CD14-positive monocyte (primary cell): ENCODE results near the gene DOCK1. TPM values are rescaled to one million over a fixed set of nuclear protein-coding genes. Genes with fewer than 3 reads are reported as not detected.

Experiments used
- DNase-seq, 3 donors: peaks; one replicate each; pipeline ENCODE4 v3.0.0-alpha.2; 2011 to 2022
- H2AFZ ChIP-seq: 2 replicates; pipeline ENCODE4 v1.6.0; 2012; ENCODE audit warnings: mild to moderate bottlenecking, low read depth, low read length, inconsistent platforms; ENCODE audit not compliant: insufficient read depth, poor library complexity, severe bottlenecking
- H3K27ac ChIP-seq, 2 donors: 1 replicate in 1 of 2; 2 replicates in 1 of 2; pipeline ENCODE4 v1.5.1; 2012 to 2013; ENCODE audit warnings: low read length in 2 of 2, control low read depth in 1 of 2, inconsistent platforms in 1 of 2, low read depth in 1 of 2, mild to moderate bottlenecking in 1 of 2
- H3K27me3 ChIP-seq, 2 donors: one replicate each; pipeline versions ENCODE4 v1.6.0 to v1.6.1; 2011 to 2013; ENCODE audit warnings: low read length in 2 of 2; ENCODE audit not compliant: control insufficient read depth in 2 of 2, insufficient read depth in 2 of 2
- H3K36me3 ChIP-seq, 2 donors: replicated peaks in 1 of 2; 1 replicate in 1 of 2; 2 replicates in 1 of 2; pipeline versions ENCODE4 v1.5.1 to v1.6.1; 2012 to 2013; ENCODE audit warnings: low read length in 2 of 2, control low read depth in 1 of 2, inconsistent platforms in 1 of 2, mild to moderate bottlenecking in 1 of 2; ENCODE audit not compliant: insufficient read depth in 2 of 2, control insufficient read depth in 1 of 2
- H3K4me1 ChIP-seq, 2 donors: 1 replicate in 1 of 2; 2 replicates in 1 of 2; pipeline versions ENCODE4 v1.5.1 to v1.6.1; 2012 to 2013; ENCODE audit warnings: low read length in 2 of 2, control low read depth in 1 of 2, inconsistent platforms in 1 of 2, mild to moderate bottlenecking in 1 of 2, moderate library complexity in 1 of 2; ENCODE audit not compliant: insufficient read depth in 2 of 2, control insufficient read depth in 1 of 2
- H3K4me2 ChIP-seq: replicated peaks from 2 replicates; pipeline ENCODE3; 2012; ENCODE audit warnings: low read length, moderate library complexity, mild to moderate bottlenecking; ENCODE audit not compliant: poor library complexity, severe bottlenecking; ENCODE audit errors: extremely low read depth
- H3K4me3 ChIP-seq, 3 experiments: fragments of 200-600 bp in 1 of 3; sonication (generic) in 1 of 3; replicated peaks in 1 of 3; 1 replicate in 2 of 3; 2 replicates in 1 of 3; pipeline ENCODE4 v1.5.1; 2011 to 2013; ENCODE audit warnings: low read length in 3 of 3, mild to moderate bottlenecking in 3 of 3, control low read depth in 2 of 3, low read depth in 2 of 3, inconsistent platforms in 1 of 3, moderate library complexity in 1 of 3
- H3K79me2 ChIP-seq: 2 replicates; pipeline ENCODE4 v1.6.0; 2012; ENCODE audit warnings: mild to moderate bottlenecking, control low read depth, inconsistent platforms, low read length, moderate library complexity; ENCODE audit not compliant: insufficient read depth
- H3K9ac ChIP-seq: 2 replicates; pipeline ENCODE4 v1.6.0; 2017; ENCODE audit warnings: low read length, mild to moderate bottlenecking; ENCODE audit not compliant: insufficient read depth, poor library complexity, severe bottlenecking
- H3K9me3 ChIP-seq, 2 donors: replicated peaks in 1 of 2; 1 replicate in 1 of 2; 2 replicates in 1 of 2; pipeline versions ENCODE4 v1.5.1 to v1.6.1; 2012 to 2013; ENCODE audit warnings: low read length in 2 of 2, control low read depth in 1 of 2; ENCODE audit not compliant: control insufficient read depth in 1 of 2, insufficient read depth in 1 of 2
- H4K20me1 ChIP-seq: 2 replicates; pipeline ENCODE4 v1.6.0; 2012; ENCODE audit warnings: mild to moderate bottlenecking, low read length, control low read depth, moderate library complexity; ENCODE audit not compliant: insufficient read depth
- H3K27ac Mint-ChIP-seq, 7 donors: one replicate each; pipeline ENCODE4 v1.8.0; 2020; ENCODE audit warnings: mild to moderate bottlenecking in 7 of 7, mixed read lengths in 7 of 7, moderate library complexity in 6 of 7, inconsistent platforms in 2 of 7
- H3K27me3 Mint-ChIP-seq, 3 donors: one replicate each; pipeline ENCODE4 v1.8.0; 2021 to 2022; ENCODE audit warnings: low read depth in 3 of 3, mild to moderate bottlenecking in 3 of 3, mixed read lengths in 3 of 3, moderate library complexity in 3 of 3, inconsistent platforms in 1 of 3
- H3K36me3 Mint-ChIP-seq, 2 donors: one replicate each; pipeline ENCODE4 v1.8.0; 2020; ENCODE audit warnings: mixed read lengths in 2 of 2, inconsistent platforms in 1 of 2, mild to moderate bottlenecking in 1 of 2
- H3K4me1 Mint-ChIP-seq: one replicate; pipeline ENCODE4 v1.8.0; 2020; ENCODE audit warnings: mild to moderate bottlenecking, mixed read lengths
- H3K4me3 Mint-ChIP-seq, 2 donors: one replicate each; pipeline ENCODE4 v1.8.0; 2020; ENCODE audit warnings: mild to moderate bottlenecking in 2 of 2, mixed read lengths in 2 of 2, moderate library complexity in 1 of 2
- H3K9me3 Mint-ChIP-seq, 7 donors: one replicate each; pipeline ENCODE4 v1.8.0; 2020 to 2022; ENCODE audit warnings: mixed read lengths in 7 of 7, mild to moderate bottlenecking in 6 of 7, moderate library complexity in 6 of 7, inconsistent platforms in 2 of 7
- CTCF ChIP-seq: fragments of 200-600 bp; IDR thresholded peaks from one replicate; pipeline ENCODE4 v1.8.0; 2022; ENCODE audit warnings: antibody characterized with exemption, mild to moderate bottlenecking
- WGBS: methylation state at CpG from one replicate; pipeline ENCODE4 v1.1.5; 2013; ENCODE audit warnings: missing lambda C conversion rate; ENCODE audit not compliant: insufficient coverage; 5-methylcytosine and 5-hydroxymethylcytosine counted together
- intact Hi-C, 2 donors: fragments of 100-400 bp; cut with micrococcal nuclease; formaldehyde crosslinking; loops; one replicate each; pipeline versions ENCODE4 v1.15.0 to v1.15.1; 2023
- polyA plus RNA-seq, 3 donors: library from polyadenylated mRNA; depleted of rRNA in 1 of 3; unstranded in 2 of 3; stranded (reverse) in 1 of 3; fragments of 300-500 nt in 2 of 3; fragments of >200 nt in 1 of 3; fragmentation: Illumina TruSeq in 2 of 3; gene quantifications; 1 replicate in 2 of 3; 2 replicates in 1 of 3; pipeline ENCODE4 v1.2.3, GENCODE V29; 2012 to 2021

Gene DOCK1
- polyA plus RNA-seq, 3 donors: 0.31 to 0.35 TPM; not detected in 1

GRCh38 chr10:126910798-126911197, 5.6 kb downstream of the DOCK1 start:
- Histone ChIP-seq H3K36me3 (no peaks in the 10 kb centered on the region), H2AFZ (no peak overlapping the region), H3K27me3 (peaks cover 0 to 7% of the 10 kb centered on the region in 2 donors), H4K20me1 (no peaks in the 10 kb centered on the region), H3K79me2 (no peaks in the 10 kb centered on the region), H3K4me3 (no peak overlapping the region), H3K27ac (no peak overlapping the region), H3K4me1 (peaks cover 0 to 3% of the 10 kb centered on the region in 2 donors), H3K4me2 (no peak overlapping the region), H3K9ac (no peak overlapping the region), H3K9me3 (no peaks in the 10 kb centered on the region)
- Mint-ChIP-seq H3K4me3 (no peak overlapping the region), H3K4me1 (no peaks in the 10 kb centered on the region), H3K9me3 (peaks cover 0 to 5% (median 0%) of the 10 kb centered on the region in 7 donors), H3K27ac (no peak overlapping the region), H3K27me3 (peaks cover 11 to 12% (median 11%) of the 10 kb centered on the region in 3 donors), H3K36me3 (peaks cover 0 to 2% of the 10 kb centered on the region in 2 donors)
- intact Hi-C loops: no loop called here
- 95% methylated on average over 4 of the region's 6 CpGs for WGBS
- no peak for DNase-seq
- no peak for TF ChIP-seq CTCF

DNA sequence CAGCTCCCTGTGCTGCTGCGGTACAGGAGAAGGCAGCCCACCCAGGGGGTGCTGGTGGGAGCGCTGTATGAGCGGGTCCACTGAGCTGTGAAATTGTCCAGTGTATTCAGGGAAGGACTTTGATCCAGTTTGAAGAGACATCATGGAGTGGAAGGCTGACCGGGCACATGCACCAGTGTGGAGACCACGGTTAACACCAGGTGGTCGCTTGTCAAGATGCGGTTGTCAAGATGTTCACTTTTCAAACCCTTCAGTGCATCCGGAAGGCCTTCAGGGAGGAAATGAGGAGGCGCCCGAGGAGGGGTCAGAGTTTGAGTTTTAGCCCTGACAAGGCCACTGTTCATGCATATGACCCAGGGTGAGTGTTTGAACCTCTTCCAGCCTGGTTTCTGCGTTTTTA, 6.1 kb downstream of the DOCK1 start:
- intact Hi-C loops: no loop called here
- Mint-ChIP-seq H3K27ac (no peak overlapping the region), H3K4me3 (no peak overlapping the region), H3K27me3 (peaks cover 7 to 8% (median 7%) of the 10 kb centered on the region in 3 donors), H3K36me3 (peaks cover 0 to 1% of the 10 kb centered on the region in 2 donors), H3K9me3 (peaks cover 0 to 4% (median 0%) of the 10 kb centered on the region in 7 donors), H3K4me1 (no peaks in the 10 kb centered on the region)
- WGBS: 88% methylated on average over 9 of the region's 11 CpGs
- Histone ChIP-seq H3K9me3 (no peaks in the 10 kb centered on the region), H3K9ac (no peak overlapping the region), H3K27ac (no peak overlapping the region), H3K4me2 (no peak overlapping the region), H4K20me1 (no peaks in the 10 kb centered on the region), H3K36me3 (no peaks in the 10 kb centered on the region), H3K4me3 (no peak overlapping the region), H3K27me3 (peaks cover 0 to 4% of the 10 kb centered on the region in 2 donors), H3K79me2 (no peaks in the 10 kb centered on the region), H3K4me1 (no peaks in the 10 kb centered on the region), H2AFZ (no peak overlapping the region)
- no peak for TF ChIP-seq CTCF
- no peak for DNase-seq
